ENCODE results near the gene DGKB. TPM values are rescaled to one million over a fixed set of nuclear protein-coding genes. Genes with fewer than 3 reads are reported as not detected.

DGKB gene
- total and polyA plus RNA-seq, 2 of the 8 experiments (the other 6 are each of a cell fraction or from before 2014, with no cell fraction given): 1.9 to 2.6 TPM

DNA sequence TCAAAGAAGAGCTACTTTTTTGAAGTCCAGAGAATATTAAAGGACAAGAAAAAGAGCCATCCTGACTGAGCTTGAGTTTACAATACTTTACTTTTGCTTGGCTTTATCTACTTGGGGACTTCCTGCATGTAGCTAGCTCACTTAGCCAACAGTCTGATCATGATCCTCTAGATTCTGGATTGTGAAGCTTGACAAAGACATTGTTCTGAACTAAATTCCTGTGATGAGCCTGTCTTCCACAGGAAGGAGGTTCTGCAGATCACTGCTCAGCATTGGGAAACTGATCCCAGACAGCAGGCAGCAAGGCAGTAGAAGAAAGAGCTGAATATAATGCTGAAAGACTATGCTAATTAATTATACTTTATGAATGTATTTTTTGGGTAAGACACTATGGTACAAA, 296.4 kb downstream of the DGKB start:
- DNase-seq (ENCODE audit: low read depth in 1 of 2, low spot score in 2 of 2): no peak
- Histone ChIP-seq H4K5ac (ENCODE audit: insufficient read length, low read depth, low read length) (no peak overlapping the region), H4K20me1 (replicated peaks in 1 of 2; ENCODE audit: control insufficient read depth in 1 of 2, insufficient read depth in 2 of 2, low read length in 2 of 2) (no peaks in the 10 kb centered on the region), H3K79me1 (ENCODE audit: low read depth, low read length) (no peaks in the 10 kb centered on the region), H3K23ac (ENCODE audit: insufficient read length) (no peak overlapping the region), H3K36me3 (ENCODE audit: control insufficient read depth in 2 of 4, insufficient read depth in 4 of 4, low read length in 3 of 4) (no peaks in the 10 kb centered on the region), H2BK15ac (ENCODE audit: low read length) (no peak overlapping the region), H2AK5ac (ENCODE audit: low read depth, low read length) (no peak overlapping the region), H2AFZ (ENCODE audit: low read length) (no peak overlapping the region), H3K4ac (replicated peaks; ENCODE audit: insufficient read length, low read depth, low read length) (no peak overlapping the region), H3K27ac (ENCODE audit: low read depth, low read length) (no peak overlapping the region), H2BK5ac (ENCODE audit: low read depth, low read length) (no peak overlapping the region), H3K23me2 (ENCODE audit: low read depth, low read length) (no peaks in the 10 kb centered on the region), H3K4me3 (ENCODE audit: extremely low read depth in 1 of 4, insufficient read depth in 2 of 4, low read depth in 3 of 4, low read length in 4 of 4) (no peak overlapping the region), H3K9ac (replicated peaks in 1 of 4; ENCODE audit: extremely low read depth in 1 of 4, low read depth in 3 of 4, low read length in 3 of 4) (no peak overlapping the region), H3K18ac (ENCODE audit: extremely low read depth, low read length) (no peak overlapping the region), H2BK120ac (replicated peaks; ENCODE audit: low read depth, low read length) (no peak overlapping the region), H3K27me3 (replicated peaks in 1 of 4; ENCODE audit: control insufficient read depth in 3 of 4, extremely low read depth in 1 of 4, insufficient read depth in 3 of 4, low read length in 3 of 4) (no peaks in the 10 kb centered on the region), H3K14ac (ENCODE audit: insufficient read length) (no peak overlapping the region), H3K9me3 (ENCODE audit: insufficient read depth in 2 of 2, low read depth in 1 of 2, low read length in 1 of 2) (no peaks in the 10 kb centered on the region), H4K8ac (ENCODE audit: extremely low read depth, insufficient read depth, low read length) (no peak overlapping the region), H3K56ac (replicated peaks; ENCODE audit: insufficient read length, low read depth, low read length) (no peak overlapping the region), H3K79me2 (ENCODE audit: control insufficient read depth in 1 of 2, insufficient read depth in 2 of 2, low read length in 2 of 2) (no peaks in the 10 kb centered on the region), H3K4me2 (ENCODE audit: insufficient read depth in 1 of 2, low read depth in 2 of 2, low read length in 2 of 2) (no peak overlapping the region), H4K91ac (replicated peaks; ENCODE audit: insufficient read length, low read length) (no peak overlapping the region), H2BK20ac (ENCODE audit: low read length) (no peak overlapping the region), H2BK12ac (ENCODE audit: low read depth, low read length) (no peak overlapping the region), H3K4me1 (replicated peaks in 1 of 4; ENCODE audit: control insufficient read depth in 3 of 4, insufficient read depth in 4 of 4, low read length in 3 of 4) (no peaks in the 10 kb centered on the region)
- FAIRE-seq: no peak
- TF ChIP-seq NRF1 (IDR thresholded peaks at IDR 0.05; ENCODE audit: low read depth, low read length) (no peak), PHF8 (conservative IDR thresholded peaks at IDR 0.05; ENCODE audit: low read depth, low read length) (no peak), CEBPB (IDR thresholded peaks at IDR 0.05; ENCODE audit: low read depth, low read length) (no peak), SP1 (IDR thresholded peaks at IDR 0.05; ENCODE audit: low read depth, low read length) (no peak), POLR2AphosphoS5 (IDR thresholded peaks at IDR 0.05; ENCODE audit: low read depth, low read length) (no peak), EZH2 (IDR thresholded peaks at IDR 0.05; ENCODE audit: low read depth, low read length, severe bottlenecking) (no peak), RBBP5 (IDR thresholded peaks at IDR 0.05; ENCODE audit: borderline replicate concordance, low read depth, low read length) (no peak), SP2 (IDR thresholded peaks at IDR 0.05; ENCODE audit: low read length) (no peak), RFX5 (IDR thresholded peaks at IDR 0.05; ENCODE audit: borderline replicate concordance, low read depth, low read length) (no peak), E2F6 (IDR thresholded peaks at IDR 0.05) (no peak)
- POLR2A ChIA-PET (ENCODE audit: partially characterized antibody): no interaction called here
- CTCF ChIA-PET (ENCODE audit: partially characterized antibody): interaction anchor here (0.6 to 1.7 kb wide), 3 partner anchors 42 to 739 kb away, joined by 3 read pairs; no protein-coding TSS in a partner anchor

Measured in H1 (cell line).